Endothelial cell of umbilical vein (primary cell): ENCODE data around the gene MGAT5B. TPM values are rescaled to one million over a fixed set of nuclear protein-coding genes. Genes with fewer than 3 reads are reported as not detected.
"Not testable (repeated sequence)": the region's sequence is repeated elsewhere in the genome, so short reads cannot be mapped to it uniquely, and the experiment has no call there.

ENCODE experiments used
- BruUV-seq: library from RNA; stranded (reverse); fragments of 400-500 nt; replicated peaks from 2 replicates; lab custom pipeline; 2021; lab: Mats Ljungman, UMichigan
- CTCF ChIA-PET: fragments of 300-600, 350-600 bp; sonication (Branson Sonifier 250); formaldehyde crosslinking; loops from one replicate; lab custom pipeline; 2021; ENCODE audit warnings: antibody characterized with exemption, inconsistent platforms; lab: Charles Lee
- POLR2A ChIA-PET: fragments of 300-600, 350-600 bp; sonication (Branson Sonifier 250); formaldehyde crosslinking; loops from one replicate; lab custom pipeline; 2021; ENCODE audit warnings: antibody characterized with exemption, inconsistent platforms; lab: Charles Lee
- DNase-seq: peaks from one replicate; pipeline ENCODE4 v3.0.0-alpha.2; 2011; ENCODE audit warnings: low read depth, low spot score
- FAIRE-seq: peaks from 2 replicates; lab custom pipeline; 2011; peaks lifted over from hg19 to GRCh38; lab: Jason Lieb, UNC
- H2AFZ ChIP-seq: 2 replicates; pipeline ENCODE4 v1.6.0; 2012; ENCODE audit warnings: low read depth, low read length, control low read depth, inconsistent platforms
- H3K27ac ChIP-seq: 2 replicates; pipeline ENCODE4 v1.5.1; 2011; ENCODE audit warnings: low read depth, mild to moderate bottlenecking, control low read depth, low read length, moderate library complexity; ENCODE audit not compliant: insufficient read depth
- H3K27me3 ChIP-seq, 2 experiments: 2 replicates each; pipeline versions ENCODE4 v1.6.0 to v1.6.1; 2011; ENCODE audit warnings: low read length in 2 of 2, mixed read lengths in 1 of 2; ENCODE audit not compliant: control insufficient read depth in 2 of 2, insufficient read depth in 2 of 2
- H3K36me3 ChIP-seq, 2 experiments: 2 replicates in 1 of 2; 3 replicates in 1 of 2; pipeline ENCODE4 v1.5.1; 2011; ENCODE audit warnings: low read length in 2 of 2, mild to moderate bottlenecking in 1 of 2, moderate library complexity in 1 of 2; ENCODE audit not compliant: control insufficient read depth in 2 of 2, insufficient read depth in 2 of 2; ENCODE audit errors: extremely low read depth in 1 of 2
- H3K4me1 ChIP-seq: 3 replicates; pipeline ENCODE4 v1.5.1; 2011; ENCODE audit warnings: mild to moderate bottlenecking, low read length; ENCODE audit not compliant: control insufficient read depth, insufficient read depth; ENCODE audit errors: extremely low read depth
- H3K4me2 ChIP-seq: 2 replicates; pipeline ENCODE4 v1.6.1; 2011; ENCODE audit warnings: low read length, control low read depth, mixed read lengths; ENCODE audit not compliant: insufficient read depth
- H3K4me3 ChIP-seq, 3 experiments: fragments of 200-600 bp in 1 of 3; sonication (generic), shearing (Covaris generic) in 1 of 3; replicated peaks in 1 of 3; 2 replicates each; pipeline ENCODE4 v1.5.1; 2011 to 2016; ENCODE audit warnings: control low read depth in 3 of 3, low read length in 3 of 3, mild to moderate bottlenecking in 2 of 3, inconsistent platforms in 1 of 3, low read depth in 1 of 3, moderate library complexity in 1 of 3; ENCODE audit not compliant: insufficient read depth in 1 of 3
- H3K79me2 ChIP-seq: 2 replicates; pipeline ENCODE4 v1.6.0; 2012; ENCODE audit warnings: low read length, inconsistent platforms; ENCODE audit not compliant: control insufficient read depth, insufficient read depth
- H3K9ac ChIP-seq: replicated peaks from 2 replicates; pipeline ENCODE3; 2011; ENCODE audit warnings: low read length, control low read depth; ENCODE audit not compliant: insufficient read depth; ENCODE audit errors: extremely low read depth
- H3K9me1 ChIP-seq: replicated peaks from 3 replicates; pipeline ENCODE4 v1.6.0; 2011; ENCODE audit warnings: mild to moderate bottlenecking, low read length; ENCODE audit not compliant: control insufficient read depth, insufficient read depth; ENCODE audit errors: extremely low read depth
- H3K9me3 ChIP-seq: replicated peaks from 2 replicates; pipeline ENCODE4 v1.5.1; 2012; ENCODE audit warnings: low read length, inconsistent platforms; ENCODE audit not compliant: control insufficient read depth, insufficient read depth
- H4K20me1 ChIP-seq: replicated peaks from 2 replicates; pipeline ENCODE3; 2011; ENCODE audit warnings: mild to moderate bottlenecking, low read length; ENCODE audit not compliant: control insufficient read depth, insufficient read depth; ENCODE audit errors: extremely low read depth
- CTCF ChIP-seq, 2 donors: IDR thresholded peaks; 1 replicate in 1 of 2; 2 replicates in 1 of 2; pipeline ENCODE4 v1.5.1; 2011; ENCODE audit warnings: low read length in 2 of 2, mild to moderate bottlenecking in 2 of 2, moderate library complexity in 2 of 2, control low read depth in 1 of 2, inconsistent platforms in 1 of 2, low read depth in 1 of 2; ENCODE audit not compliant: insufficient read depth in 1 of 2; ENCODE audit errors: extremely low read depth in 1 of 2
- EZH2 ChIP-seq: IDR thresholded peaks from 2 replicates; pipeline ENCODE4 v1.6.1; 2012; ENCODE audit warnings: borderline replicate concordance, low read depth, mild to moderate bottlenecking, moderate library complexity, low read length, inconsistent platforms; ENCODE audit not compliant: severe bottlenecking
- FOS ChIP-seq: IDR thresholded peaks from 2 replicates; pipeline ENCODE4 v1.6.1; 2011; ENCODE audit warnings: mild to moderate bottlenecking, low read length, moderate library complexity, borderline replicate concordance; ENCODE audit not compliant: insufficient read depth
- GATA2 ChIP-seq: IDR thresholded peaks from 2 replicates; pipeline ENCODE4 v1.7.0; 2011; ENCODE audit warnings: low read depth, mild to moderate bottlenecking, moderate library complexity, mixed read lengths, low read length; ENCODE audit not compliant: insufficient read length, insufficient read depth
- JUN ChIP-seq: IDR thresholded peaks from 2 replicates; pipeline ENCODE4 v1.6.1; 2011; ENCODE audit warnings: borderline replicate concordance, low read depth; ENCODE audit not compliant: insufficient read length, insufficient read depth
- MAX ChIP-seq: IDR thresholded peaks from 2 replicates; pipeline ENCODE4 v1.6.1; 2011; ENCODE audit not compliant: insufficient read depth, insufficient read length
- MYC ChIP-seq: IDR thresholded peaks from one replicate; pipeline ENCODE4 v1.6.1; 2011; ENCODE audit warnings: mild to moderate bottlenecking, low read depth, low read length
- POLR2A ChIP-seq: IDR thresholded peaks from 2 replicates; pipeline ENCODE4 v1.6.1; 2012; ENCODE audit warnings: low read depth, mild to moderate bottlenecking, control low read depth, low read length
- POLR2AphosphoS5 ChIP-seq: IDR thresholded peaks from 2 replicates; pipeline ENCODE4 v1.6.1; 2012; ENCODE audit warnings: low read depth, mild to moderate bottlenecking, control low read depth, low read length, moderate library complexity; ENCODE audit not compliant: insufficient read depth
- dilution Hi-C: fragments of 300-500 bp; cut with MboI; formaldehyde crosslinking; loops from one replicate; pipeline ENCODE4 v1.15.0; 2019; ENCODE audit warnings: low sequenced_read_pairs; ENCODE audit not compliant: extremely low pct_ligation_motif_present
- intact Hi-C: fragments of 100-400 bp; cut with micrococcal nuclease; formaldehyde crosslinking; loops from one replicate; pipeline ENCODE4 v1.10.0; 2022
- polyA plus RNA-seq, 4 experiments: library from polyadenylated mRNA; depleted of rRNA in 3 of 4; stranded (reverse) in 3 of 4; unstranded in 1 of 4; fragments of >200 nt; gene quantifications; 2 replicates each; pipeline versions ENCODE4 v1.2.1 to v1.2.3, GENCODE V29; 2011 to 2012; ENCODE audit warnings: missing spikeins in 1 of 4
- total RNA-seq: library from RNA; stranded (reverse); gene quantifications from 2 replicates; pipeline ENCODE4 v1.2.3, GENCODE V29; 2021

The MGAT5B gene
- total and polyA plus RNA-seq, 2 donors (not counting 3 experiments of a cell fraction or from before 2014, with no cell fraction given): 1.7 to 2.1 TPM

DNA sequence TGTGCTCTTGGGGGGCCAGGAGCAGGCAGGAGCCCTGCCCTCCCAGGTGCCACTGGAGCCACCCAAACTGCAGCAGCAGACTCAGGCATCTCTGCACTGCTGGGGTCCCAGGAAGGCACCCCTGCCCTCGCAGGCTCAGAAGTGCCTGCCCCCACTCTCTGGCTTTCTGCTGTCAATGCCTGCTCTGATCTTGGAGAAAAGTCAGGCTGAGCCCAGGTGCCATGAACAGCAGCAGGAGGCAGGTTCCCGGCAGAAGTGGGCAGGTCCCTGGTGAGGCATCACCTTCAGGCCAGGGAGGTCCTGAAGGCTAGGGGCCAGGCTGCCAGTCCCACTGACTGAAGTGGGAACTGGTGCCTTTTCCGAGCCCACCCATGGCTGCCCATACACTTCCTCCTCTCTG lies 106.5 kb downstream of the MGAT5B start:
- Histone ChIP-seq H3K9me3 (no peaks in the 10 kb centered on the region), H3K79me2 (no peaks in the 10 kb centered on the region), H3K27me3 (peaks cover 4 to 11% of the 10 kb centered on the region in 2 experiments), H3K27ac (no peak overlapping the region), H3K4me3 (no peak overlapping the region), H3K4me1 (no peaks in the 10 kb centered on the region), H3K4me2 (no peak overlapping the region), H3K9ac (no peak overlapping the region), H2AFZ (no peak overlapping the region), H3K9me1 (no peaks in the 10 kb centered on the region), H4K20me1 (no peaks in the 10 kb centered on the region), H3K36me3 (no peaks in the 10 kb centered on the region)
- TF ChIP-seq FOS: no peak
- TF ChIP-seq CTCF (IDR thresholded peaks at IDR 0.05; ENCODE audit: extremely low read depth in 1 of 2, insufficient read depth in 1 of 2, low read depth in 1 of 2, low read length in 2 of 2): no peak
- no peak for TF ChIP-seq EZH2
- no peak for TF ChIP-seq POLR2A
- TF ChIP-seq MAX: no peak
- TF ChIP-seq JUN: no peak
- TF ChIP-seq MYC: no peak
- no peak for TF ChIP-seq POLR2AphosphoS5
- TF ChIP-seq GATA2: no peak
- POLR2A ChIA-PET: no interaction called here
- CTCF ChIA-PET: interaction anchor here (1.6 to 2.7 kb wide), 2 partner anchors 82 to 107 kb away, joined by 3 to 10 read pairs; partner anchors contain the start of gene MGAT5B
- DNase-seq (no peak), FAIRE-seq (no peak)
- dilution Hi-C loops: no loop called here
- BruUV-seq: no TSS peak
- intact Hi-C loops: no loop called here

GRCh38 chr17:76978050-76978449 lies 109.8 kb downstream of the MGAT5B start:
- H3K4me1 ChIP-seq, H3K36me3 ChIP-seq, intact Hi-C loops, POLR2A ChIA-PET, H3K27ac ChIP-seq, dilution Hi-C loops, CTCF ChIA-PET, H3K79me2 ChIP-seq, H3K9ac ChIP-seq, H3K9me1 ChIP-seq, H3K4me2 ChIP-seq, FAIRE-seq, H3K27me3 ChIP-seq, DNase-seq, BruUV-seq, H4K20me1 ChIP-seq, H2AFZ ChIP-seq, H3K9me3 ChIP-seq, H3K4me3 ChIP-seq: not testable (repeated sequence)
